ENCODE data around the gene ST14. TPM values are rescaled to one million over a fixed set of nuclear protein-coding genes. Genes with fewer than 3 reads are reported as not detected.

ST14 gene
- total RNA-seq, 1 experiment from 2014 or later: 0.30 TPM

GRCh38 chr11:130114281-130114680 is 45.3 kb upstream of the ST14 start:
- CTCF ChIA-PET: interaction anchor here (1.7 kb wide), 1 partner anchor 18 kb away, joined by 6 read pairs; no protein-coding TSS in a partner anchor
- H3K27me3 ChIP-seq (replicated peaks; ENCODE audit: insufficient read depth, low read depth, low read length, poor library complexity): no peaks in the 10 kb centered on the region
- no peaks in the 10 kb centered on the region for H3K9me3 ChIP-seq (ENCODE audit: low read depth, low read length, poor library complexity, severe bottlenecking)
- no peak overlapping the region for H3K4me3 ChIP-seq (ENCODE audit: low read depth, low read length, poor library complexity, severe bottlenecking)
- no peak overlapping the region for H3K27ac ChIP-seq (ENCODE audit: low read depth, low read length, poor library complexity, severe bottlenecking)
- no peak for DNase-seq (ENCODE audit: low spot score)
- intact Hi-C loops (cut with micrococcal nuclease; ENCODE audit: unreplicated experiment): no loop called here
- H3K4me1 ChIP-seq (ENCODE audit: insufficient read depth, low read length, poor library complexity, severe bottlenecking): peaks cover 6% of the 10 kb centered on the region
- TF ChIP-seq EZH2 (IDR thresholded peaks at IDR 0.05; ENCODE audit: borderline replicate concordance, low read depth, low read length, poor library complexity, severe bottlenecking) (no peak), CTCF (conservative IDR thresholded peaks at IDR 0.05; ENCODE audit: low read depth, low read length) (no peak)
- POLR2A ChIA-PET (ENCODE audit: low non-redundant PET): interaction anchor here (0.6 kb wide), 1 partner anchor 744 kb away, joined by 3 read pairs; no protein-coding TSS in a partner anchor
- no TSS peak for BruUV-seq (replicated peaks)
- peaks cover 12% of the 10 kb centered on the region for H3K36me3 ChIP-seq (ENCODE audit: insufficient read depth, low read length, poor library complexity, severe bottlenecking)

GRCh38 chr11:130114726-130115125 is 44.9 kb upstream of the ST14 start:
- TF ChIP-seq CTCF (conservative IDR thresholded peaks at IDR 0.05; ENCODE audit: low read depth, low read length): no peak
- TF ChIP-seq EZH2 (IDR thresholded peaks at IDR 0.05; ENCODE audit: borderline replicate concordance, low read depth, low read length, poor library complexity, severe bottlenecking): no peak
- BruUV-seq (replicated peaks): no TSS peak
- ChIA-PET CTCF (interaction anchor here (1.7 kb wide), 1 partner anchor 17 kb away, joined by 6 read pairs; no protein-coding TSS in a partner anchor), POLR2A (ENCODE audit: low non-redundant PET) (no interaction called here)
- intact Hi-C loops (cut with micrococcal nuclease; ENCODE audit: unreplicated experiment): no loop called here
- peaks cover 12% of the 10 kb centered on the region for H3K36me3 ChIP-seq (ENCODE audit: insufficient read depth, low read length, poor library complexity, severe bottlenecking)
- no peaks in the 10 kb centered on the region for H3K27me3 ChIP-seq (replicated peaks; ENCODE audit: insufficient read depth, low read depth, low read length, poor library complexity)
- H3K9me3 ChIP-seq (ENCODE audit: low read depth, low read length, poor library complexity, severe bottlenecking): no peaks in the 10 kb centered on the region
- H3K4me3 ChIP-seq (ENCODE audit: low read depth, low read length, poor library complexity, severe bottlenecking): no peak overlapping the region
- no peak for DNase-seq (ENCODE audit: low spot score)
- H3K27ac ChIP-seq (ENCODE audit: low read depth, low read length, poor library complexity, severe bottlenecking): no peak overlapping the region
- H3K4me1 ChIP-seq (ENCODE audit: insufficient read depth, low read length, poor library complexity, severe bottlenecking): peaks cover 6% of the 10 kb centered on the region

DNA sequence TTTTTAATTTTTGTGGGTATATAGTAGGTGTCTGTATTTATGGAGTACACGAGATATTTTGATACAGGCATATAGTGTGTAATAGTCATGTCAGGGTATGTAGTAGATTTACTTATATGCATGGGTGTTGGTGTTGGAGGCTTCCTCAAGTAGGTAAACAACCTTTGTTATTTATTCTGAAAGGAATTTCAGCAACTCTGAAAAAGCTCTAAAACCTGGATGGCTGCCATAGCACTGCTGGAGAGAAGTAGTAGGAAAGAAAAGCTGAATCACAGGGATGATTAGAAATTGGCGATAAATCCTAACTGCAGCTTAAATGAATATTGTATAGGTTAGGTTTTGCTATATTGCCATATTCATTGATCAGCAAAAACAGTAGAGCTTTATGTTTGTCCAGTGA is 44.4 kb upstream of the ST14 start:
- CTCF ChIA-PET: interaction anchor here (1.7 kb wide), 1 partner anchor 17 kb away, joined by 6 read pairs; no protein-coding TSS in a partner anchor
- H3K36me3 ChIP-seq (ENCODE audit: insufficient read depth, low read length, poor library complexity, severe bottlenecking): peaks cover 12% of the 10 kb centered on the region
- no peak overlapping the region for H3K27ac ChIP-seq (ENCODE audit: low read depth, low read length, poor library complexity, severe bottlenecking)
- DNase-seq (ENCODE audit: low spot score): peak; percentile 37
- TF ChIP-seq CTCF (conservative IDR thresholded peaks at IDR 0.05; ENCODE audit: low read depth, low read length) (no peak), EZH2 (IDR thresholded peaks at IDR 0.05; ENCODE audit: borderline replicate concordance, low read depth, low read length, poor library complexity, severe bottlenecking) (no peak)
- POLR2A ChIA-PET (ENCODE audit: low non-redundant PET): no interaction called here
- no peaks in the 10 kb centered on the region for H3K9me3 ChIP-seq (ENCODE audit: low read depth, low read length, poor library complexity, severe bottlenecking)
- H3K4me1 ChIP-seq (ENCODE audit: insufficient read depth, low read length, poor library complexity, severe bottlenecking): peaks cover 6% of the 10 kb centered on the region
- no TSS peak for BruUV-seq (replicated peaks)
- no peaks in the 10 kb centered on the region for H3K27me3 ChIP-seq (replicated peaks; ENCODE audit: insufficient read depth, low read depth, low read length, poor library complexity)
- intact Hi-C loops (cut with micrococcal nuclease; ENCODE audit: unreplicated experiment): no loop called here
- no peak overlapping the region for H3K4me3 ChIP-seq (ENCODE audit: low read depth, low read length, poor library complexity, severe bottlenecking)
